HepG2 (cell line): ENCODE measurements around the gene ANKRD7. TPM values are rescaled to one million over a fixed set of nuclear protein-coding genes. Genes with fewer than 3 reads are reported as not detected.

Experiments used
- CEBPG ChIP-seq: IDR thresholded peaks from 2 replicates; pipeline ENCODE4 v1.6.1; 2016
- CHD2 ChIP-seq: IDR thresholded peaks from 2 replicates; pipeline ENCODE4 v1.6.1; 2011; ENCODE audit warnings: low read depth, low read length, improper control_type of control experiment
- FOXK2 ChIP-seq: fragments of 450-650 bp; IDR thresholded peaks from 2 replicates; pipeline ENCODE4 v1.6.1; 2016
- JDP2 ChIP-seq: sonication (generic); formaldehyde crosslinking; IDR thresholded peaks from 2 replicates; pipeline ENCODE4 v1.8.1; 2022; ENCODE audit warnings: missing genetic modification reagents, borderline replicate concordance
- JUNB ChIP-seq: sonication (generic); formaldehyde crosslinking; IDR thresholded peaks from 2 replicates; pipeline ENCODE4 v1.8.0; 2022; ENCODE audit warnings: missing genetic modification reagents, mild to moderate bottlenecking, borderline replicate concordance
- NFKB2 ChIP-seq: sonication (generic); formaldehyde crosslinking; IDR thresholded peaks from 2 replicates; pipeline ENCODE4 v1.4.0; 2020; ENCODE audit warnings: missing genetic modification reagents, borderline replicate concordance
- SUZ12 ChIP-seq: fragments of 150-350 bp; IDR thresholded peaks from 2 replicates; pipeline ENCODE4 v1.6.1; 2014; ENCODE audit warnings: low read depth, low read length
- TAF1 ChIP-seq: sonication (generic); formaldehyde crosslinking; IDR thresholded peaks from 2 replicates; pipeline ENCODE4 v1.4.0; 2020; ENCODE audit warnings: missing genetic modification reagents
- ZNF326 ChIP-seq: sonication (generic); formaldehyde crosslinking; IDR thresholded peaks from 2 replicates; pipeline ENCODE4 v1.4.0; 2020; ENCODE audit warnings: missing genetic modification reagents, borderline replicate concordance
- ZNF484 ChIP-seq: sonication (generic); formaldehyde crosslinking; IDR thresholded peaks from 2 replicates; pipeline ENCODE4 v1.5.1; 2020; ENCODE audit warnings: mild to moderate bottlenecking, low read depth, missing genetic modification reagents, borderline replicate concordance
- ZNF761 ChIP-seq: sonication (generic); formaldehyde crosslinking; conservative IDR thresholded peaks from 2 replicates; pipeline ENCODE4 v1.4.0; 2020; ENCODE audit warnings: mild to moderate bottlenecking, missing genetic modification reagents
- polyA plus RNA-seq, 8 experiments: library from polyadenylated mRNA; depleted of rRNA in 3 of 8; stranded (reverse) in 7 of 8; unstranded in 1 of 8; fragments of >200 nt; fragmentation: Illumina TruSeq in 4 of 8; extraction: Trizol in 4 of 8; gene quantifications; 2 replicates each; pipeline versions ENCODE4 v1.2.1 to v1.2.3, GENCODE V29; 2011 to 2016; ENCODE audit warnings: low read depth in 4 of 8, missing spikeins in 1 of 8, mixed read lengths in 1 of 8; ENCODE audit not compliant: insufficient read depth in 1 of 8
- total RNA-seq, 5 experiments: library from RNA; depleted of rRNA; stranded (reverse); fragments of >200 nt; fragmentation: Illumina TruSeq; extraction: Trizol; gene quantifications; 2 replicates each; pipeline ENCODE4 v1.2.3, GENCODE V29; 2016; ENCODE audit warnings: low read depth in 1 of 5
- TF ChIP-seq, protein P1 (sequence below): IDR thresholded peaks from 2 replicates; pipeline ENCODE4 v1.6.1; 2018; ENCODE audit warnings: missing genetic modification reagents, mild to moderate bottlenecking, missing compliant biosample characterization
- TF ChIP-seq, protein P2 (sequence below): IDR thresholded peaks from 2 replicates; pipeline ENCODE4 v1.6.1; 2012; ENCODE audit warnings: low read length, improper control_type of control experiment
- TF ChIP-seq, protein P3 (sequence below): sonication (generic); formaldehyde crosslinking; IDR thresholded peaks from 2 replicates; pipeline ENCODE4 v1.8.0; 2022; ENCODE audit warnings: missing genetic modification reagents, mild to moderate bottlenecking, inconsistent platforms, borderline replicate concordance
- TF ChIP-seq, protein P4 (sequence below): sonication (generic); formaldehyde crosslinking; IDR thresholded peaks from 2 replicates; pipeline ENCODE4 v1.4.0; 2020; ENCODE audit warnings: missing genetic modification reagents, borderline replicate concordance
- TF ChIP-seq, protein P5 (sequence below): sonication (generic); formaldehyde crosslinking; IDR thresholded peaks from 2 replicates; pipeline ENCODE4 v1.4.0; 2020; ENCODE audit warnings: low read depth, mild to moderate bottlenecking, missing genetic modification reagents
- TF ChIP-seq, protein P6 (sequence below): IDR thresholded peaks from 2 replicates; pipeline ENCODE4 v1.6.1; 2016; ENCODE audit warnings: control low read depth
- TF ChIP-seq, protein P7 (sequence below): sonication (generic); formaldehyde crosslinking; IDR thresholded peaks from 2 replicates; pipeline ENCODE4 v1.4.0; 2020; ENCODE audit warnings: mild to moderate bottlenecking, missing genetic modification reagents

ANKRD7 gene
- total and polyA plus RNA-seq, 2 of the 13 experiments (the other 11 are each of a cell fraction or from before 2014, with no cell fraction given) = not detected

DNA sequence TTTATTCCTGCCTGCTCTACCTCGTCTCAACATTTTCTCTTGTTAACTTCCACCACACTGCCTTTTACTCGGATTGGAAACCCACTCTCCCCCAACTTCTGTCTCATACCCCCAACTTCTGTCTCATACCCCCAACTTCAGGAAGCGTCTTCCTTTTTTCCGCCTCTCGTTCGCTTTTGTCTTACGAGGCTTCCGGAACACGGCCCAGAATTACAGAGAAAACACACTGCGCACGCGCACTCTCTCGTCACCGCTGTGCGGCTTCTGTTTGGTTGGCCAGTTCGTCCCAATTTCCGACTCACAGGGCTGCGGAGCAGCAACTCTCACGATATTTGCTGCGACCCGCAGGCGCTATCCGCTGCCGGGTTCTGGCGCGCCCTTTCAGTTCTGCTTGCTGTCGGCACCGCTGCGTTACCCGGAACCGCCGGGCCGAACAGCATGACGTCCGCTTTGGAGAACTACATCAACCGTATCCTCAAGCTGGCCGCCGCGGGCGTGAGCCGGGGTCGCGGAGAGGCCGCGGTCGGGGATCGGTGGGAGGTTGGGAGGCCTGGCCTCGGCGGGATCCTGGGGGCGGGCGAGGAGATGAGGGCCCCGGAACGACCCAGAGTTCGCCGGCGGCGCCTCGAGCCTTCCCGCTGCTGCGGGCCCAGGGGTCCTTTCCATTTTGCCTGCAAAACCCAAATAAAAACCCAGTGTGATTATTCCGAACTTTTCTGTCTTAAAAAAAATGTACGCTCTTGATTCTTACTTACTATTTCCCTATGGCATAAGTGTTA, 40.5 kb upstream of the ANKRD7 start, which contains the start of gene LSM8 (continued):
- TF ChIP-seq, protein P1, sequence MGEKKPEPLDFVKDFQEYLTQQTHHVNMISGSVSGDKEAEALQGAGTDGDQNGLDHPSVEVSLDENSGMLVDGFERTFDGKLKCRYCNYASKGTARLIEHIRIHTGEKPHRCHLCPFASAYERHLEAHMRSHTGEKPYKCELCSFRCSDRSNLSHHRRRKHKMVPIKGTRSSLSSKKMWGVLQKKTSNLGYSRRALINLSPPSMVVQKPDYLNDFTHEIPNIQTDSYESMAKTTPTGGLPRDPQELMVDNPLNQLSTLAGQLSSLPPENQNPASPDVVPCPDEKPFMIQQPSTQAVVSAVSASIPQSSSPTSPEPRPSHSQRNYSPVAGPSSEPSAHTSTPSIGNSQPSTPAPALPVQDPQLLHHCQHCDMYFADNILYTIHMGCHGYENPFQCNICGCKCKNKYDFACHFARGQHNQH = peak; percentile 65
- TF ChIP-seq ZNF761 = no peak; the same call in 1 of the 2 replicates
- TF ChIP-seq, protein P2, sequence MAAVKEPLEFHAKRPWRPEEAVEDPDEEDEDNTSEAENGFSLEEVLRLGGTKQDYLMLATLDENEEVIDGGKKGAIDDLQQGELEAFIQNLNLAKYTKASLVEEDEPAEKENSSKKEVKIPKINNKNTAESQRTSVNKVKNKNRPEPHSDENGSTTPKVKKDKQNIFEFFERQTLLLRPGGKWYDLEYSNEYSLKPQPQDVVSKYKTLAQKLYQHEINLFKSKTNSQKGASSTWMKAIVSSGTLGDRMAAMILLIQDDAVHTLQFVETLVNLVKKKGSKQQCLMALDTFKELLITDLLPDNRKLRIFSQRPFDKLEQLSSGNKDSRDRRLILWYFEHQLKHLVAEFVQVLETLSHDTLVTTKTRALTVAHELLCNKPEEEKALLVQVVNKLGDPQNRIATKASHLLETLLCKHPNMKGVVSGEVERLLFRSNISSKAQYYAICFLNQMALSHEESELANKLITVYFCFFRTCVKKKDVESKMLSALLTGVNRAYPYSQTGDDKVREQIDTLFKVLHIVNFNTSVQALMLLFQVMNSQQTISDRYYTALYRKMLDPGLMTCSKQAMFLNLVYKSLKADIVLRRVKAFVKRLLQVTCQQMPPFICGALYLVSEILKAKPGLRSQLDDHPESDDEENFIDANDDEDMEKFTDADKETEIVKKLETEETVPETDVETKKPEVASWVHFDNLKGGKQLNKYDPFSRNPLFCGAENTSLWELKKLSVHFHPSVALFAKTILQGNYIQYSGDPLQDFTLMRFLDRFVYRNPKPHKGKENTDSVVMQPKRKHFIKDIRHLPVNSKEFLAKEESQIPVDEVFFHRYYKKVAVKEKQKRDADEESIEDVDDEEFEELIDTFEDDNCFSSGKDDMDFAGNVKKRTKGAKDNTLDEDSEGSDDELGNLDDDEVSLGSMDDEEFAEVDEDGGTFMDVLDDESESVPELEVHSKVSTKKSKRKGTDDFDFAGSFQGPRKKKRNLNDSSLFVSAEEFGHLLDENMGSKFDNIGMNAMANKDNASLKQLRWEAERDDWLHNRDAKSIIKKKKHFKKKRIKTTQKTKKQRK = no peak
- TF ChIP-seq JDP2 (CRISPR knock-in tag) = no peak
- no peak for TF ChIP-seq JUNB (CRISPR knock-in tag)
- peak; percentile 59; the same call in 1 of the 2 replicates for TF ChIP-seq NFKB2 (CRISPR knock-in tag)
- TF ChIP-seq, protein P3, sequence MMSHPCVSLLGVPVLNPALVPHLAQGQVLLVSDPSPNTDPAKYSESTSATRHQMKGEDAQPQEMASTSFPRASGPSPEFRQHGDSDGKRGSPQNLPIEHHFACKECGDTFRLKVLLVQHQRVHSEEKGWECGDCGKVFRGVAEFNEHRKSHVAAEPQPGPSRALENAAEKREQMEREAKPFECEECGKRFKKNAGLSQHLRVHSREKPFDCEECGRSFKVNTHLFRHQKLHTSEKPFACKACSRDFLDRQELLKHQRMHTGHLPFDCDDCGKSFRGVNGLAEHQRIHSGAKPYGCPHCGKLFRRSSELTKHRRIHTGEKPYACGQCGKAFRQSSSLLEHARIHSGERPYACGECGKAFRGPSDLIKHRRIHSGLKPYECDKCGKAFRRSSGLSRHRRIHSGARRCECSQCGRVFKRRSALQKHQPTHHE = no peak
- TF ChIP-seq, protein P4, sequence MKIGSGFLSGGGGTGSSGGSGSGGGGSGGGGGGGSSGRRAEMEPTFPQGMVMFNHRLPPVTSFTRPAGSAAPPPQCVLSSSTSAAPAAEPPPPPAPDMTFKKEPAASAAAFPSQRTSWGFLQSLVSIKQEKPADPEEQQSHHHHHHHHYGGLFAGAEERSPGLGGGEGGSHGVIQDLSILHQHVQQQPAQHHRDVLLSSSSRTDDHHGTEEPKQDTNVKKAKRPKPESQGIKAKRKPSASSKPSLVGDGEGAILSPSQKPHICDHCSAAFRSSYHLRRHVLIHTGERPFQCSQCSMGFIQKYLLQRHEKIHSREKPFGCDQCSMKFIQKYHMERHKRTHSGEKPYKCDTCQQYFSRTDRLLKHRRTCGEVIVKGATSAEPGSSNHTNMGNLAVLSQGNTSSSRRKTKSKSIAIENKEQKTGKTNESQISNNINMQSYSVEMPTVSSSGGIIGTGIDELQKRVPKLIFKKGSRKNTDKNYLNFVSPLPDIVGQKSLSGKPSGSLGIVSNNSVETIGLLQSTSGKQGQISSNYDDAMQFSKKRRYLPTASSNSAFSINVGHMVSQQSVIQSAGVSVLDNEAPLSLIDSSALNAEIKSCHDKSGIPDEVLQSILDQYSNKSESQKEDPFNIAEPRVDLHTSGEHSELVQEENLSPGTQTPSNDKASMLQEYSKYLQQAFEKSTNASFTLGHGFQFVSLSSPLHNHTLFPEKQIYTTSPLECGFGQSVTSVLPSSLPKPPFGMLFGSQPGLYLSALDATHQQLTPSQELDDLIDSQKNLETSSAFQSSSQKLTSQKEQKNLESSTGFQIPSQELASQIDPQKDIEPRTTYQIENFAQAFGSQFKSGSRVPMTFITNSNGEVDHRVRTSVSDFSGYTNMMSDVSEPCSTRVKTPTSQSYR (CRISPR knock-in tag) = no peak
- no peak for TF ChIP-seq CEBPG
- no peak for TF ChIP-seq ZNF326
- TF ChIP-seq TAF1 (CRISPR knock-in tag) = peak; percentile 92
- TF ChIP-seq, protein P5, sequence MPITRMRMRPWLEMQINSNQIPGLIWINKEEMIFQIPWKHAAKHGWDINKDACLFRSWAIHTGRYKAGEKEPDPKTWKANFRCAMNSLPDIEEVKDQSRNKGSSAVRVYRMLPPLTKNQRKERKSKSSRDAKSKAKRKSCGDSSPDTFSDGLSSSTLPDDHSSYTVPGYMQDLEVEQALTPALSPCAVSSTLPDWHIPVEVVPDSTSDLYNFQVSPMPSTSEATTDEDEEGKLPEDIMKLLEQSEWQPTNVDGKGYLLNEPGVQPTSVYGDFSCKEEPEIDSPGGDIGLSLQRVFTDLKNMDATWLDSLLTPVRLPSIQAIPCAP (CRISPR knock-in tag) = no peak
- no peak for TF ChIP-seq ZNF484 (CRISPR knock-in tag)
- no peak for TF ChIP-seq SUZ12
- no peak for TF ChIP-seq FOXK2
- TF ChIP-seq, protein P6, sequence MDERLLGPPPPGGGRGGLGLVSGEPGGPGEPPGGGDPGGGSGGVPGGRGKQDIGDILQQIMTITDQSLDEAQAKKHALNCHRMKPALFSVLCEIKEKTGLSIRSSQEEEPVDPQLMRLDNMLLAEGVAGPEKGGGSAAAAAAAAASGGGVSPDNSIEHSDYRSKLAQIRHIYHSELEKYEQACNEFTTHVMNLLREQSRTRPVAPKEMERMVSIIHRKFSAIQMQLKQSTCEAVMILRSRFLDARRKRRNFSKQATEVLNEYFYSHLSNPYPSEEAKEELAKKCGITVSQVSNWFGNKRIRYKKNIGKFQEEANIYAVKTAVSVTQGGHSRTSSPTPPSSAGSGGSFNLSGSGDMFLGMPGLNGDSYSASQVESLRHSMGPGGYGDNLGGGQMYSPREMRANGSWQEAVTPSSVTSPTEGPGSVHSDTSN (CRISPR knock-in tag) = no peak
- TF ChIP-seq, protein P7, sequence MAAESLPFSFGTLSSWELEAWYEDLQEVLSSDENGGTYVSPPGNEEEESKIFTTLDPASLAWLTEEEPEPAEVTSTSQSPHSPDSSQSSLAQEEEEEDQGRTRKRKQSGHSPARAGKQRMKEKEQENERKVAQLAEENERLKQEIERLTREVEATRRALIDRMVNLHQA (CRISPR knock-in tag) = no peak
- peak; percentile 94 for TF ChIP-seq CHD2
